GM18517 (cell line): Measurements from ENCODE around the gene SRC.

Source experiments
- ATAC-seq: cut with Tn5 transposase; IDR thresholded peaks from one replicate; pipeline ENCODE4 v1.9.1; 2021; ENCODE audit warnings: mild to moderate bottlenecking, moderate library complexity; ENCODE audit not compliant: unreplicated experiment

Gene SRC

GRCh38 chr20:37314617-37315016 is 31.3 kb upstream of the SRC start:
- no peak for ATAC-seq

DNA sequence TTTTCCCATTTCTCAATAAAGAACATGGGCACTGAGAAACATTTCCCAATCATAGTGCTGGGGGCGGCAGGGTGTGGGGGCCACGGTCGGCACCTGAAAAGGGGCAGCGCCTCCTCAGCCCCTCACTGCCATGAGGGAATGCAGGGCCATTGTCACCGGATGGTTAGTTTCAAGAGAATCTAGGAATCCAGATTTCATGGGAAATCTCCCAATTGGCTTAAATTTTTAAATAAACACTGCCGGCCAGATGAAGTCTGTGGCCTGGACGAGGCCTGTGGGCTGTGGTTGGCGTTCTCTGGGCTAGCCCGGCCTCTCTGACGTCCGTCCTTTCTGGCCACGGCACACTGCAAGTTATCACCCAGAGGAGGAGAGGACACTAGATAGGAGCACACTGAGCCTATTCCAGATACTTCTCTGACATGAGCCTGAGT is 30.9 kb upstream of the SRC start:
- no peak for ATAC-seq

DNA sequence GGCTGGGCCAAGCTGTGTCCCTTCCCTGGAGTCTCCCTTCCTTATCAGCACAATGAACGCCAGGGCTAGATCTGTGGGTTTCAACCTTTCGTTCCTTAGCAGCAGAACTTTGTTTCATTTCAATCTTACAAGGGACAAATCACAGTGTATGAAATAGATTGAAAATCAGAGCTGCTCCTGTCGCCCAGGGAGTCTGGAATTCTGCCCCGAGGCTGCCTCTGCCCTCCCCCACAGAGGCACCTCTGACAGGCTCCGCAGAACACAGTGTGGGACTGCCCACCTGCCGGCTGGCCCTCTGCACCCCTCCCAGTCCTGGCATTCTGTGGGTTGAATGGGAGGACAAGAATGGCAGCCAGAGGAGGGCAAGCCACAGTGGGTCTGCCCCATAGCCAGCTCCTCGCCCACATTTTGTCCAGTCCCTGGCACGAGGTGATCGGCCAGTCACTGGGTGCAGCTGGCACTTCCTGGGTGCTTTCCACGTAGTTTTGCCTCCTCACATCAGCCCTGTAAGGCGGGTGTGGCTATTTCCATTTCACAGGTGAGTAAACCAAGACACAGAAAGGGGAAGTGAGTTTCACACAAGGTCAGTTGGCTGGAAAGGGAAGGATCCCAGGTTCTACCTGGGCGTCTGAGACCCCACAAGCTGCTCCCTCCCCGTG is 30.4 kb upstream of the SRC start:
- ATAC-seq: peak; percentile 50

GRCh38 chr20:37316116-37316774 is 29.7 kb upstream of the SRC start:
- ATAC-seq: peak; percentile 58

- ATAC-seq: no peak
These were observed 29.2 kb upstream of the SRC start for GRCh38 chr20:37316775-37317170.

DNA sequence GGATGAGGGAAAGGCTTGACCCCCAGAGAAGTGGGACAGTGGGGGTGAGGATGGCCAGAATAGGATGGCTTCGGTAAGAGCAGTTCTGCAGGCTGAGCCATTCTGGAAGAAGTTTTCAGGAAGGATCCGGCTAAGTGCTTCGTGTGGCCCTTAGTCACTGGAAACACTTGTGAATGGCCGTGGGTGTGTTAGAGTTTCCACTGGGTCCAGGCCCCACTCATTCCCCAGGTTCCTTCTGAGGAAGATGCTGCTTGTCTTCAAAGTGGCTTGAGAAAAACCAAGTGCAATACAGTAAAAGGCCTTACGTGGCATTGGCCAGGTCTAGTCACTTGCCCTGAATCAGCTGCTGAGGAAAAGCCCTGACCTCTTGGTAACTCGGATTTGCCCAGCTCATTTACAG is 28.6 kb upstream of the SRC start:
- no peak for ATAC-seq

DNA sequence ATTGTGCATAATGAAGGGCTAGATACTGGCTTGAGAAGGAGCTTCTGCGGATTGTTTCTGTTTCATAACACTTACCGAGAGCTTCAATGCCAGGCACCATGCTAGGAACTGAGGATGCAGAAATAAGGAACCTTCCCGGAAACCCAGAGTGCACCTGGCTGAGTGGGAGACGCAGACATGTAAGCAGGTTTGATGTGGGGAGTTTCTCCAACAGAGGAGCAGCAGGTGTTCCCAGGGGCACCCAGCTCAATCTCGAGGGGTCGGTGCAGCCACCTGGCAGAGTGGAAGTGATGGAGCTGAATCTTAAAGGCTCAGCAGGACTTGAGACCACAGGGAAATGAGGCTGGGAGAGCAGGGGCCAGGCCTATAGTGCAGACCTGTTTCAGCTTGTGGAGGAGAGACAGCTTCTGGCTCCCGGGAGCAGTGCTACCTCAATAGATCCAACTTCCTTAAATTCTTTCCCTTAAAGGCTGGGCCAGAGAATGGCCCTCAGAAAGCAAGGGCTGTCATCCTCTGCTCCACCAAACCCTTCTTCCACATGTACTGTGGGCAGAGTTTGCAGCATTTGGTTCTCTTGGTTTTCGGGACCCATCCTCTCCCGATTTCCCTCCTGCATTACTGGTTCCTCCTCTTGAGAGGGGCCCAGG is 27.8 kb upstream of the SRC start:
- ATAC-seq: no peak

GRCh38 chr20:37319151-37319671 is 26.7 kb upstream of the SRC start:
- ATAC-seq: no peak

- ATAC-seq: no peak
These were observed 22.0 kb upstream of the SRC start for GRCh38 chr20:37323985-37324384.

DNA sequence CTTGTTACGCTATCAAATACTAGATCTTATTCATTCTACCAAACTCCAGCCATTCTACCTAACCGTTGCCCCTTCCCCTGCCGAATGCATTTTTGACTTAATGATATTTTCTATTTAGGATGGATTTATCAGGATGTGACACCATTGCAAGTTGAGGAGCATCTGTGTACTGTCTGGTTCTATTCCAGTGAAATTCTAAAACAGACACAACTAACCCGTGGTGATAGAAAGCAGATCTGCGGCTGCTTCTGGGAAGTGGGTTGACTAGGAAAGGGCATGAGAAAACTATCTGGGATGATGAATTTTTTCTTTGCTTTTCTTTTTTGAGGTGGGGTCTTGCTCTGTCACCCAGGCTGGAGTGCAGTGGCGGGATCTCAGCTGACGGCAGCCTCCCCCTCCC is 20.7 kb upstream of the SRC start:
- no peak for ATAC-seq

DNA sequence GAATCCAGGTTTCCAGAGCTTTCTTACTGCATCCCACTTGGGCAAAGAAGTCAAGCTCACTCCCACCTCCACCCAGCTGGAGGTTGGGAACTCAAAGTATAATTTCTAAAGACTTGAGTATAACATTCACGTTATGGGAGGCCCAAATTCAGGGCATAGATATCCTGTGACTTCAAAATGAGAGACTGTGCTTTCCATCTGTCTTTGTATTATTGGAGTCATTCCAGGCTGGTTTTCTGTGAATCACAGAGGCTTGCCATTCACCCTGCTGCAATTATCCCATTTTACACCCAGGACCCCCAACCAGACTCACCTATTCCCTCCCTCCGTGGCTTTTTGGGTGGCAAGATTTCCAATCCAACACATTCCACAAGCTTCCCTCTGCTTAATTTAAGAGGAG is 19.3 kb upstream of the SRC start:
- no peak for ATAC-seq

DNA sequence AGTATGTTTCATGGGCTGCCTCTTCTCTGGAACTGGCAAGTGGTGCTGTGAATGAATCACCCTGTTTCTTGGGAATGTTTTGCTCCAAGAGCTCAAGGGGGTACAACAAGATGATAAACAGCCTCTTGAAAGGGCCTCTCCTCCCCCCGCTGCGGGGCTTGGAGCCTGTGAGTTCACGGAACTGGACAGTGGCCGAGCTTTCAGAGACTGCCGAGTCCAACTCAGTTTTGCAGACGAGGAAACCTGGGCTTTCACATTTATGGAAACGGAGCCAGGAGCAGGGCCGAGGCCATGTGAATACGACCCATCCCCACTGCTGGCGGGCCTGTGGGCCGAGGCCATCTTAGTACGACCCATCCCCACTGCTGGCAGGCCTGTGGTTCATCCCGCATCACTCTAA is 18.2 kb upstream of the SRC start:
- no peak for ATAC-seq

DNA sequence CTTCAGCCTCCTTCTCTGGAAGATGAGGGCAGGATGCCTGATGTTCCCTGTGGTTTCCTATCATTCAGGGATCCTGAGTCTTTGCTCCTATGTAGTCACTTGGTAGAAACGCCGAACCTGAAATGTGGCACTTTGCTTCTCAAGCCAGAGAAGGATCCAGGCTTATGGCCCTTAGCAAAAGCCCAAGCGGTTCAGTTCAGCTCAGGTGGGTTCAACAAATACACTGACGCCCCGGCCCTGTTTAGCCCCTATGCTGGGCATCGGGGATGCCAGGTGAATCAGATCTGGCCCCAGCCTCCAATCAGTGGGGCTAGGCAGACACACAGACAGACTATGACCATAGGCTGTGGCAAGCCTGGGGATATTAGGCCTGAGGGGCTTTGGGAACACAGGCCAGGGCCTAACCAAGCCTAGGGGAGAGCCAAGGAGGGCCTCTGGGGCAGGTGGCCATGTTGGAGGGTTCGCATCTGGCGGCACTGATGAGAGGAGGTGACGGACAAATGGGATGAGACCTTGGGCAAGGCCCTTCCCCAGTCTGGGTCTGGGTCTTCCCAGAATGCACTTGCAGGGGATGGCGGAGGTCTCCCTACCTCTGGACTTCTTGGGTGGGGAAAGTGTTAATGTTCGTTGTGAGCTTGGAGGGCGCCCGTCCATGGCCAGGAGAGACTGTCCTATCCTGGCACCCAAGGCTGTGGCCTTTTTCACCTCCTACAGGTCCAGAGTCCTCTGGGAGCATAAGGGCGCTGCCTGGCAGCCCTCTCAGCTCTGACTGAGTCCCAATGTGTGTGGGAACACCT is 17.6 kb upstream of the SRC start:
- no peak for ATAC-seq

DNA sequence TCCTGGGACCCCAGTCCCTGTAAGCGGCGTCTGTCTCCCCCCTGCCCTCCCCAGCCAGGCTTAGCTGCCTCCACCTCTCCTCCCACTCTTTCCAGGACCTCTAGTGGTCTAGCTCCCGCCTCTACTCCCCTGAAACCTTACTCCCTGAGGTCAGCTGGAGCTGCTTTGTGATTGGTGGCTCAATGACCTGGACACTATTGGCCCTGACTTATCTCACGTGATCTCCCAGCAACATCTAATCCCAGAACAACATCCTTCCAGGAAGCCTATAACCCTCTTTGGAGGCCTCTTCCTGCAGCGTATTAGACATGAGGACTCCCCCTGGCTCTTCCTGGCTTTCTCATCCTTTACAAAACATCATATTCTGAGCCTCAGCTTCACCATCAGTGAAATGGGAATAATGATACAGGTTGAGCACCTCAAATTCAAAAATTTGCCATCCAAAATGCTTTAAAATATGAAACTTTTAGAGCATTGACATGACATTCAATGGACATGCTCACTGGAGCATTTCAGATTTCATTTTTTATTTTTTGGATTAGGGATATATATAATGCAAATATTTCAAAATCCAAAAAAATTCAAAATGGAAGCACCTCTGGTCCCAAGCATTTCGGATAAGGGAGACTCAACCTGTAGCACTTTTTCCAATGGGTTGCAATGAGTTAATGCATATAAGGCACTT is 16.3 kb upstream of the SRC start:
- ATAC-seq: no peak

DNA sequence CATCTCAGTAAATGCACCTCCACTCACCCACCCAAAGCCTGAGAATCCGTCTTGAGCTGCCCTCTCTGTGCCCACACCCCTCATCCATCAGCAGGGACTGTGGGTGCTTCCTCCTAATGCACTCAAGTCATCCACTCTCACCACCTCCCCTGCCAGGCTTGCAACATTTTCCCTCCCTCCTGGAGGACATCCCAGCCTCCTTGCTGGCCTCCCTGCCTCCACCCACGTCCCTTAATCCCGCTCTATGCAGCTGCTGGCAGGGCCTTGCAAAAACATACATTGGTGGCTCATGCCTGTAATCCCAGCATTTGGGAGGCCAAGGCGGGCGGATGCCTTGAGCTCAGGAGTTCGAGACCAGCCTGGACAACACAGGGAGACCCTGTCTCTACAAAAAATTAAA is 15.6 kb upstream of the SRC start:
- ATAC-seq: no peak

- ATAC-seq: no peak
These were observed 14.7 kb upstream of the SRC start for GRCh38 chr20:37331060-37331857.

GRCh38 chr20:37333130-37333847 is 12.7 kb upstream of the SRC start:
- no peak for ATAC-seq

- ATAC-seq: no peak
These were observed 12.1 kb upstream of the SRC start for GRCh38 chr20:37333848-37334318.

GRCh38 chr20:37334450-37334849 is 11.5 kb upstream of the SRC start:
- no peak for ATAC-seq
